GM12878 (cell line): ENCODE results near the gene SCG2. TPM values are rescaled to one million over a fixed set of nuclear protein-coding genes. Genes with fewer than 3 reads are reported as not detected.

Experiments
- ATAC-seq: fragments of 200-7000 bp; cut with Tn5 transposase; 3 replicates; pipeline ENCODE4 v1.9.1; 2020; ENCODE audit warnings: mild to moderate bottlenecking, moderate library complexity
- BruUV-seq: library from RNA; stranded (reverse); fragments of 400-500 nt; replicated peaks from 2 replicates; lab custom pipeline; 2021; lab: Mats Ljungman, UMichigan
- CTCF ChIA-PET: fragments of 300-600 bp; sonication (Branson Sonifier 250); formaldehyde crosslinking; extraction: SDS; loops from one replicate; lab custom pipeline; 2021; ENCODE audit warnings: inconsistent platforms; lab: Yijun Ruan, JAX
- POLR2A ChIA-PET: fragments of 350-600 bp; formaldehyde crosslinking; extraction: SDS; loops from one replicate; lab custom pipeline; 2021; ENCODE audit warnings: inconsistent platforms; lab: Charles Lee
- RAD21 ChIA-PET: fragments of 300-600 bp; sonication (Branson Sonifier 250); formaldehyde crosslinking; loops from one replicate; lab custom pipeline; 2023; ENCODE audit warnings: antibody characterized with exemption; ENCODE audit not compliant: unreplicated experiment; lab: Charles Lee
- SMC1A ChIA-PET: fragments of 300-600 bp; sonication (Branson Sonifier 250); formaldehyde crosslinking; loops from one replicate; lab custom pipeline; 2023; ENCODE audit not compliant: unreplicated experiment, uncharacterized antibody; lab: Charles Lee
- DNase-seq: peaks from one replicate; pipeline ENCODE4 v3.0.0-alpha.2; 2011; ENCODE audit warnings: low read depth, low spot score
- FAIRE-seq: peaks from 3 replicates; lab custom pipeline; 2011; peaks lifted over from hg19 to GRCh38; lab: Jason Lieb, UNC
- H2AFZ ChIP-seq: 2 replicates; pipeline ENCODE4 v1.6.0; 2011; ENCODE audit warnings: low read depth, low read length, control low read depth; ENCODE audit not compliant: control insufficient read depth
- H3K27ac ChIP-seq: 2 replicates; pipeline ENCODE4 v1.5.1; 2011; ENCODE audit warnings: control low read depth; ENCODE audit not compliant: control insufficient read depth, insufficient read depth
- H3K27me3 ChIP-seq, 2 experiments: replicated peaks in 1 of 2; 2 replicates each; pipeline versions ENCODE4 v1.6.0 to v1.6.1; 2011; ENCODE audit warnings: low read length in 1 of 2; ENCODE audit not compliant: control insufficient read depth in 2 of 2, insufficient read depth in 2 of 2
- H3K36me3 ChIP-seq, 2 experiments: 2 replicates each; pipeline ENCODE4 v1.5.1; 2011; ENCODE audit warnings: low read length in 1 of 2; ENCODE audit not compliant: control insufficient read depth in 2 of 2, insufficient read depth in 2 of 2
- H3K4me1 ChIP-seq: 2 replicates; pipeline ENCODE4 v1.6.1; 2011; ENCODE audit warnings: mild to moderate bottlenecking, low read length, moderate library complexity, mixed read lengths; ENCODE audit not compliant: control insufficient read depth, insufficient read depth
- H3K4me2 ChIP-seq: 2 replicates; pipeline ENCODE4 v1.6.0; 2011; ENCODE audit warnings: control low read depth; ENCODE audit not compliant: control insufficient read depth, insufficient read depth
- H3K4me3 ChIP-seq: fragments of 200-600 bp; sonication (generic); 2 replicates; pipeline ENCODE4 v1.5.1; 2016
- H3K79me2 ChIP-seq: 2 replicates; pipeline ENCODE4 v1.6.0; 2011; ENCODE audit warnings: low read length; ENCODE audit not compliant: control insufficient read depth, insufficient read depth
- H3K9ac ChIP-seq: 2 replicates; pipeline ENCODE4 v1.8.0; 2011; ENCODE audit warnings: low read length, control low read depth, mixed read lengths; ENCODE audit not compliant: control insufficient read depth, insufficient read depth
- H3K9me3 ChIP-seq: replicated peaks from 3 replicates; pipeline ENCODE4 v1.5.1; 2011; ENCODE audit warnings: mild to moderate bottlenecking, low read length; ENCODE audit not compliant: control insufficient read depth, insufficient read depth
- H4K20me1 ChIP-seq: 2 replicates; pipeline ENCODE4 v1.6.0; 2011; ENCODE audit not compliant: control insufficient read depth, insufficient read depth
- ETV6 ChIP-seq, 2 experiments: fragments of 450-650 bp in 1 of 2; IDR thresholded peaks in 1 of 2; conservative IDR thresholded peaks in 1 of 2; 2 replicates each; pipeline ENCODE4 v1.6.1; 2014; ENCODE audit warnings: antibody characterized with exemption in 1 of 2, borderline replicate concordance in 1 of 2, low read depth in 1 of 2, mild to moderate bottlenecking in 1 of 2, moderate library complexity in 1 of 2
- FOXM1 ChIP-seq: IDR thresholded peaks from 2 replicates; pipeline ENCODE4 v1.6.1; 2012; ENCODE audit warnings: low read depth, mild to moderate bottlenecking, inconsistent platforms, low read length, moderate library complexity
- HDAC6 ChIP-seq: fragments of 200-600 bp; sonication (generic); IDR thresholded peaks from one replicate; pipeline ENCODE4 v1.8.0; 2017; ENCODE audit warnings: antibody characterized with exemption; ENCODE audit not compliant: unreplicated experiment
- MTA2 ChIP-seq: fragments of 450-650 bp; IDR thresholded peaks from 2 replicates; pipeline ENCODE4 v1.6.1; 2016; ENCODE audit warnings: low read depth, mild to moderate bottlenecking, moderate library complexity
- NR2C1 ChIP-seq: fragments of 450-650 bp; IDR thresholded peaks from 2 replicates; pipeline ENCODE4 v1.6.1; 2017; ENCODE audit warnings: antibody characterized with exemption, mild to moderate bottlenecking, moderate library complexity
- RAD51 ChIP-seq: fragments of 450-650 bp; IDR thresholded peaks from 2 replicates; pipeline ENCODE4 v1.6.1; 2016; ENCODE audit warnings: moderate library complexity, mild to moderate bottlenecking, inconsistent platforms
- STAT3 ChIP-seq: IDR thresholded peaks from 2 replicates; pipeline ENCODE4 v1.6.1; 2011; ENCODE audit warnings: low read depth, low read length, improper control_type of control experiment
- WRNIP1 ChIP-seq: IDR thresholded peaks from 2 replicates; pipeline ENCODE4 v1.6.1; 2011; ENCODE audit warnings: low read depth, low read length, improper control_type of control experiment, borderline replicate concordance
- ZNF622 ChIP-seq: fragments of 450-650 bp; IDR thresholded peaks from 2 replicates; pipeline ENCODE4 v1.6.1; 2017; ENCODE audit warnings: mild to moderate bottlenecking, inconsistent platforms
- WGBS: methylation state at CpG from one replicate; pipeline ENCODE4 v1.1.6; 2016; ENCODE audit warnings: low lambda C conversion rate; ENCODE audit not compliant: insufficient replicate concordance, insufficient coverage; ENCODE audit errors: missing lambda C conversion rate; 5-methylcytosine and 5-hydroxymethylcytosine counted together
- in situ Hi-C: fragments of 300-500 bp; cut with MboI; formaldehyde crosslinking; loops from 9 replicates; pipeline ENCODE4 v1.14.3; 2018; ENCODE audit warnings: mixed read lengths
- intact Hi-C: fragments of 100-400 bp; cut with micrococcal nuclease; formaldehyde crosslinking; loops from one replicate; pipeline ENCODE4 v1.14.2; 2022; ENCODE audit not compliant: unreplicated experiment
- polyA plus RNA-seq, 11 experiments: library from polyadenylated mRNA; depleted of rRNA in 4 of 11; unstranded in 6 of 11; stranded (reverse) in 5 of 11; fragments of >200 nt; fragmentation: Nextera tagmentation in 4 of 11; fragmentation: Illumina TruSeq in 1 of 11; extraction: Ambion mirVana in 4 of 11; extraction: Trizol in 1 of 11; gene quantifications; 1 replicate in 1 of 11; 2 replicates in 10 of 11; pipeline versions ENCODE4 v1.2.1 to v1.2.3, GENCODE V29; 2011 to 2016; ENCODE audit warnings: inconsistent platforms in 2 of 11, missing spikeins in 2 of 11, low read depth in 1 of 11
- total RNA-seq, 4 experiments: library from RNA; depleted of rRNA in 3 of 4; stranded (reverse); fragments of >200 nt in 3 of 4; fragmentation: Illumina TruSeq in 1 of 4; extraction: Trizol in 1 of 4; gene quantifications; 2 replicates each; pipeline versions ENCODE4 v1.2.1 to v1.2.3, GENCODE V29; 2013 to 2021
- TF ChIP-seq, protein P1 (sequence below): fragments of 450-650 bp; conservative IDR thresholded peaks from 2 replicates; pipeline ENCODE4 v1.6.1; 2017; ENCODE audit warnings: mild to moderate bottlenecking, moderate library complexity
- TF ChIP-seq, protein P2 (sequence below): fragments of 450-650 bp; IDR thresholded peaks from 2 replicates; pipeline ENCODE4 v1.6.1; 2016; ENCODE audit warnings: mild to moderate bottlenecking, moderate library complexity, borderline replicate concordance

The SCG2 gene
- total and polyA plus RNA-seq, 10 of the 15 experiments (the other 5 are each of a cell fraction or from before 2014, with no cell fraction given): 0.05 TPM; not detected in 9

DNA sequence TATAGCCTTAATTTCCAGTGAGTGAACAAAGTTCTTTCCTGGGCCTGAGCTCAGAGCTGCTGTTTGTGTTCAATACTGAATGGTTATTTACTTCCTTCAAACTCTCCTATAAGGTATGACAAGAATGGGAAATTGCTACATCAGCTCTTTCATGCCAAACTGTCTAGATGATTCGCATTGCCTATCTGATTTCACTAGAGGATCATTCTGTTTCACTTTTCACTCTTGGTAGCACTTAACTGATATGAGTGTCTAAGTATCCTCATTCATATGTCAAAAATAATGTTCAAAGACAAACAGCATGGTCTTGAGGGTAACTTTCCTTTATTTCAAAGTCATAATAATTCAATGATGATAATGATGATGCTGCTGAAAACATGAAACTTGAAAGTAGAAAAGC, 32.9 kb upstream of the SCG2 start:
- RAD21 ChIA-PET: no interaction called here
- H3K4me1 ChIP-seq: no peaks in the 10 kb centered on the region
- H3K79me2 ChIP-seq: no peaks in the 10 kb centered on the region
- POLR2A ChIA-PET: no interaction called here
- H3K9ac ChIP-seq: no peak overlapping the region
- CTCF ChIA-PET: no interaction called here
- no peaks in the 10 kb centered on the region for H3K27me3 ChIP-seq
- ATAC-seq: no peak
- no peak overlapping the region for H2AFZ ChIP-seq
- SMC1A ChIA-PET: no interaction called here
- in situ Hi-C loops: no loop called here
- H3K4me2 ChIP-seq: no peak overlapping the region
- WGBS: 0% methylated on average over 1 of the region's 1 CpG
- intact Hi-C loops: no loop called here
- no peaks in the 10 kb centered on the region for H3K9me3 ChIP-seq
- BruUV-seq: no TSS peak
- H3K36me3 ChIP-seq: no peaks in the 10 kb centered on the region
- no peaks in the 10 kb centered on the region for H4K20me1 ChIP-seq
- TF ChIP-seq WRNIP1: no peak
- TF ChIP-seq NR2C1: no peak
- TF ChIP-seq ETV6 (conservative IDR thresholded peaks at IDR 0.05 in 1 of 2, IDR thresholded peaks at IDR 0.05 in 1 of 2; ENCODE audit: borderline replicate concordance in 1 of 2, low read depth in 1 of 2): no peak
- TF ChIP-seq, protein P1, sequence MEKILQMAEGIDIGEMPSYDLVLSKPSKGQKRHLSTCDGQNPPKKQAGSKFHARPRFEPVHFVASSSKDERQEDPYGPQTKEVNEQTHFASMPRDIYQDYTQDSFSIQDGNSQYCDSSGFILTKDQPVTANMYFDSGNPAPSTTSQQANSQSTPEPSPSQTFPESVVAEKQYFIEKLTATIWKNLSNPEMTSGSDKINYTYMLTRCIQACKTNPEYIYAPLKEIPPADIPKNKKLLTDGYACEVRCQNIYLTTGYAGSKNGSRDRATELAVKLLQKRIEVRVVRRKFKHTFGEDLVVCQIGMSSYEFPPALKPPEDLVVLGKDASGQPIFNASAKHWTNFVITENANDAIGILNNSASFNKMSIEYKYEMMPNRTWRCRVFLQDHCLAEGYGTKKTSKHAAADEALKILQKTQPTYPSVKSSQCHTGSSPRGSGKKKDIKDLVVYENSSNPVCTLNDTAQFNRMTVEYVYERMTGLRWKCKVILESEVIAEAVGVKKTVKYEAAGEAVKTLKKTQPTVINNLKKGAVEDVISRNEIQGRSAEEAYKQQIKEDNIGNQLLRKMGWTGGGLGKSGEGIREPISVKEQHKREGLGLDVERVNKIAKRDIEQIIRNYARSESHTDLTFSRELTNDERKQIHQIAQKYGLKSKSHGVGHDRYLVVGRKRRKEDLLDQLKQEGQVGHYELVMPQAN: no peak
- no peak for TF ChIP-seq ZNF622
- TF ChIP-seq MTA2: no peak
- TF ChIP-seq RAD51: no peak
- TF ChIP-seq, protein P2, sequence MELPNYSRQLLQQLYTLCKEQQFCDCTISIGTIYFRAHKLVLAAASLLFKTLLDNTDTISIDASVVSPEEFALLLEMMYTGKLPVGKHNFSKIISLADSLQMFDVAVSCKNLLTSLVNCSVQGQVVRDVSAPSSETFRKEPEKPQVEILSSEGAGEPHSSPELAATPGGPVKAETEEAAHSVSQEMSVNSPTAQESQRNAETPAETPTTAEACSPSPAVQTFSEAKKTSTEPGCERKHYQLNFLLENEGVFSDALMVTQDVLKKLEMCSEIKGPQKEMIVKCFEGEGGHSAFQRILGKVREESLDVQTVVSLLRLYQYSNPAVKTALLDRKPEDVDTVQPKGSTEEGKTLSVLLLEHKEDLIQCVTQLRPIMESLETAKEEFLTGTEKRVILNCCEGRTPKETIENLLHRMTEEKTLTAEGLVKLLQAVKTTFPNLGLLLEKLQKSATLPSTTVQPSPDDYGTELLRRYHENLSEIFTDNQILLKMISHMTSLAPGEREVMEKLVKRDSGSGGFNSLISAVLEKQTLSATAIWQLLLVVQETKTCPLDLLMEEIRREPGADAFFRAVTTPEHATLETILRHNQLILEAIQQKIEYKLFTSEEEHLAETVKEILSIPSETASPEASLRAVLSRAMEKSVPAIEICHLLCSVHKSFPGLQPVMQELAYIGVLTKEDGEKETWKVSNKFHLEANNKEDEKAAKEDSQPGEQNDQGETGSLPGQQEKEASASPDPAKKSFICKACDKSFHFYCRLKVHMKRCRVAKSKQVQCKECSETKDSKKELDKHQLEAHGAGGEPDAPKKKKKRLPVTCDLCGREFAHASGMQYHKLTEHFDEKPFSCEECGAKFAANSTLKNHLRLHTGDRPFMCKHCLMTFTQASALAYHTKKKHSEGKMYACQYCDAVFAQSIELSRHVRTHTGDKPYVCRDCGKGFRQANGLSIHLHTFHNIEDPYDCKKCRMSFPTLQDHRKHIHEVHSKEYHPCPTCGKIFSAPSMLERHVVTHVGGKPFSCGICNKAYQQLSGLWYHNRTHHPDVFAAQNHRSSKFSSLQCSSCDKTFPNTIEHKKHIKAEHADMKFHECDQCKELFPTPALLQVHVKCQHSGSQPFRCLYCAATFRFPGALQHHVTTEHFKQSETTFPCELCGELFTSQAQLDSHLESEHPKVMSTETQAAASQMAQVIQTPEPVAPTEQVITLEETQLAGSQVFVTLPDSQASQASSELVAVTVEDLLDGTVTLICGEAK: no peak
- no peak for TF ChIP-seq STAT3
- no peak for TF ChIP-seq HDAC6
- no peak for TF ChIP-seq FOXM1
- H3K27ac ChIP-seq: no peak overlapping the region
- no peak for DNase-seq
- no peak overlapping the region for H3K4me3 ChIP-seq
- no peak for FAIRE-seq
